Daoy (cell line): ENCODE measurements around the gene ALOX5AP. TPM values are rescaled to one million over a fixed set of nuclear protein-coding genes. Genes with fewer than 3 reads are reported as not detected.

Experiments used
- DNase-seq: peaks from one replicate; pipeline ENCODE4 v3.0.0-alpha.2; 2015; ENCODE audit warnings: low read depth
- total RNA-seq: library from RNA; depleted of rRNA; stranded (reverse); fragments of >200 nt; shearing (Covaris generic); gene quantifications from 2 replicates; pipeline ENCODE4 v1.2.3, GENCODE V29; 2014

The ALOX5AP gene
- total RNA-seq, 1 experiment from 2014 or later: 2.3 TPM

DNA sequence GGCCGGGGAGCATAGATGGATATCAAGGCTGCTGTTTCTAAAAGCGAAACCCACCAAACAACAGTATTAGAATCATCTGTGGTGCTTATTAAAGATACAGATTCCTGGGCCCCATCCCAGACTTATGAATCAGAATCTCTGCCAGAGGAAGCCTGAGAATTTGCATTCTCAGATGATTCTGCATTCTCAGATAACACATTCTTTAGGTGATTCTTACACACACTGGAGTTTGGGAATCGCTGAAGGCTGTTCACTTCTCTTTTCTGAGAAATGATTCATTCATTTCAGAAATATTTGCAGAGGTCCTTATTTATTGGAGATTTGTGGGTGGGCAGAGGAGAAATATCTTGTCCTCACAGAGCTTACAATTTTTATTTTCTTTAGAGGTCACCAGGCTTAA is 24.4 kb downstream of the ALOX5AP start:
- no peak for DNase-seq

DNA sequence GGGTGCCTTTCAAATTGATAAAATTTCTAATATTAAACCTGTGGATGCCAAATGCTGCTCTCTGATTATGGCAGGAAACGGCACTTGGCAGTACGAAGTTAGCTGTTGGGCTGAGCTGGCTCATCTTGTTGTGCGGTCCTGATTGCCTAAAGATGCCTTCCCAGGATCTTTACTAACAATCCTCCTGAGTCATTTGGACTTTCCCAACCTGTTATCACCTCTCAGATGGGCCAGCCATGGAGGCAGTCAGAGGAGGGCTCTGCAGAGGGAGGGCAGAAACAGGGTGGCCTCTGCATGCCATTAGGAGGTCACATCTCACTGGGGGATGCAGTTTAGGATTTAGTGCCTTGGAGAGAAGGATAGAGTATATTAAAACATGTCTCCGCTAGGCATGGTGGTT is 27.3 kb downstream of the ALOX5AP start:
- DNase-seq: peak; percentile 15

DNA sequence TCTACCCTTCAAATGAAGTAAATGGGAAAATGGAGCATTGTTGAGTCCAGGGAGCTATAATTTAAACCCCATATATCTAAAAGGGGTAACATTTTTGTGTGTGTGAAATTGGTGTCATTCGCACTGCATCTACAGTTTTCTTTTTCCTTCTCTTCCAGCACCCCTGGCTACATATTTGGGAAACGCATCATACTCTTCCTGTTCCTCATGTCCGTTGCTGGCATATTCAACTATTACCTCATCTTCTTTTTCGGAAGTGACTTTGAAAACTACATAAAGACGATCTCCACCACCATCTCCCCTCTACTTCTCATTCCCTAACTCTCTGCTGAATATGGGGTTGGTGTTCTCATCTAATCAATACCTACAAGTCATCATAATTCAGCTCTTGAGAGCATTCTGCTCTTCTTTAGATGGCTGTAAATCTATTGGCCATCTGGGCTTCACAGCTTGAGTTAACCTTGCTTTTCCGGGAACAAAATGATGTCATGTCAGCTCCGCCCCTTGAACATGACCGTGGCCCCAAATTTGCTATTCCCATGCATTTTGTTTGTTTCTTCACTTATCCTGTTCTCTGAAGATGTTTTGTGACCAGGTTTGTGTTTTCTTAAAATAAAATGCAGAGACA is 28.6 kb downstream of the ALOX5AP start:
- DNase-seq: no peak

DNA sequence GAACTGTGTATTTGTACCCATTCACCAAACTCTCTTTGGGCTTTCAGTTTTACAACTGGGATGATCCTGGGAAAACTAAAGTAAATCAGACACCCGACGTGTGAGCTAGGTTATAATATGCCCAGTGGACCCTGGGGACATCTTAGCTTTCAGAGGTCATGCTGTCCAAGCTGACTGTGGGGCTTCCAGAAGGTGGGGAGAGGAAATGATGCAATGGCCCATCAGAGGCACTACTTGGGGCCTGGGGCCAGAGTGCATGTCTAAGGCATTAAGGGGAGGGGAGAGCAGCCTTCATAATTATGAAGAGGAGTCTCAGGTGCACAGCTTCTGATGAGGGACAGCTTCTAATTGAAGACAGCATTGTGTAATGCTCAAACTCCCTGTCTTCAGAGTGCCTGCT is 30.9 kb downstream of the ALOX5AP start:
- DNase-seq: no peak

GRCh38 chr13:30770929-30771328 is 35.6 kb downstream of the ALOX5AP start:
- DNase-seq: no peak

- DNase-seq: no peak
These were observed 38.2 kb downstream of the ALOX5AP start for GRCh38 chr13:30773561-30773960.

- DNase-seq: no peak
These were observed 38.9 kb downstream of the ALOX5AP start for GRCh38 chr13:30774214-30774730.

- no peak for DNase-seq
These were observed 41.3 kb downstream of the ALOX5AP start for GRCh38 chr13:30776661-30777060.

DNA sequence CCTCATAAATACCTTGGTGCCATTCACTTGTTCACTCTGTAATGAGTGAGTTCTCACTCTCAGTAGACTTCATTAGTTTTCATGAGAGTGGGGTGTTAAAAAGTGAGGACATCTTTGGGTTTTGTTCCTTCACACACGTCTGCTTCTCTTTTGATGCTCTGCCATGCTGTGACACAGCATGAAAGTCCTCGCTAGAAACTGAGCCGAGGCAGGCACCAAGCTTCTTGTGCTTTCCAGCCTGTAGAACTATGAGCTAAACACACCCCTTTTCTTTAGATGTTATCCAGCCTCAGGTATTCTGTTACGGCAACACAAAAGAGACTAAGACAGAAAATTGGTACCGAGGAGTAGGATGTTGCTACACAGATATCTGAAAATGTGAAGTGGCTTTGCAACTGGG is 43.7 kb downstream of the ALOX5AP start:
- DNase-seq: no peak

- no peak for DNase-seq
These were observed 44.3 kb downstream of the ALOX5AP start for GRCh38 chr13:30779608-30780007.

GRCh38 chr13:30780338-30780981 is 45.1 kb downstream of the ALOX5AP start:
- DNase-seq: no peak

- DNase-seq: no peak
These were observed 50.0 kb downstream of the ALOX5AP start for GRCh38 chr13:30785191-30785850.

GRCh38 chr13:30786648-30787047 is 51.3 kb downstream of the ALOX5AP start:
- no peak for DNase-seq

GRCh38 chr13:30787738-30788525 is 52.6 kb downstream of the ALOX5AP start:
- DNase-seq: no peak

- DNase-seq: no peak
These were observed 54.0 kb downstream of the ALOX5AP start for GRCh38 chr13:30789166-30789862.

- no peak for DNase-seq
These were observed 55.2 kb downstream of the ALOX5AP start for GRCh38 chr13:30790592-30790991.

GRCh38 chr13:30791354-30792001 is 56.1 kb downstream of the ALOX5AP start:
- no peak for DNase-seq

DNA sequence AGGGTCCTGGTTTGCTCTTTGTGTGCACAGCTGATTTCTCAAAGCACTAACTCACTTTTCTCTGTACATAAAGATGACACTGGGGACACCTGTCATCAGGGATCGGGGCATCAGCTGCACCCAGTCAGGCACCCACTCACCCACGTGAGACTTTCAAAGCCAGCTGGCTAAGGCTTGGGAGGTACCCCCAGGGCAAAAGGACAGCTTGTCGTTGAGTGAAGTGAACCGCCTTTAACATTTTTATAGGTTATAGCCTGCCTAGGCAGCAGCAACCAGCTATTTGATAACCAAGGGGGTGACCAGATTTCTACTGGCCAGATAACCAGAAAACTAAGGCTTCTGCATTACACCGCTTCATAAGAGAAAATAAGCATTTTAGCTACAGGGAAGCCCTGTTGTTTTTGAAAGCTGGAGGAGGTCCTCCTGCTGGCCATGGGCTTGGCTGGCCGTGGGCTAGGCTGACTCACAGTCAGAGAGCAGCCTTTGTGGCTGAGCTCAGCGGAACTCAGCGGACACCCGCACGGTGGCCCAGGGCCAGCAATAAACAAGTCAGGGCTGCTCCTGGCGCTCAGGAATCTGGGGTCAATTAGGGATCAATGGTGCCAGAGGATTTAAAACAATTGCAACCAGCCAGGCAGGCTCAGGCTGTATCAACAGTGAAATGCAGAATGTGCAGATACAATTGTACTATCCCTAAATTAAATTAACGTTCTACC is 57.1 kb downstream of the ALOX5AP start:
- peak; percentile 92 for DNase-seq

DNA sequence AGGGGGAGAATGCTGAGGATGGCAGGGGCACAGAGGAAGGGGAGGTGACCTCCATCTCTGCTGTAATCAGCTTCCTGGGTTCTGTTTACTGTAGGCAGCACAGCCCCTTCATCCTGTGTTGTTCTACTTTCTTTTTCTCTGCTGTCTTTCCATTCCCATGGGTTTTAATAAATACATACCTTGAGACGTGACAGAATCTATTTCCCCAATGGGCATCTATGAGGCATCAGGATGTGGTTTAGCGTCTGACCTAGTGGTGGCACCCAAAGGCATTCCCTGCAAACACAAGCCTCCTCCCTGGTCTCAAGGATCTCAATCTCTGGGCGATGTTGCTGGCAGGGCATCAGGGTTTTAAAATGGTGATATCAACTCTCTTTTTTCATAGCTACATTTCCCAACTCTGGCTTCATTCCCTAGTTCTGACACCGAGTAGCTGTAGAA is 60.8 kb downstream of the ALOX5AP start:
- peak; percentile 86 for DNase-seq
